Measurements from ENCODE around the gene TUBGCP2. TPM values are rescaled to one million over a fixed set of nuclear protein-coding genes. Genes with fewer than 3 reads are reported as not detected.

Gene TUBGCP2
- polyA plus RNA-seq, 3 donors: 25.9 to 78.6 (median 39.3) TPM

GRCh38 chr10:133237241-133237587 is 71.5 kb downstream of the TUBGCP2 start:
- no peak for TF ChIP-seq CTCF (IDR thresholded peaks at IDR 0.05)
- 8% methylated on average over 30 of the region's 32 CpGs for WGBS (ENCODE audit: insufficient coverage)

DNA sequence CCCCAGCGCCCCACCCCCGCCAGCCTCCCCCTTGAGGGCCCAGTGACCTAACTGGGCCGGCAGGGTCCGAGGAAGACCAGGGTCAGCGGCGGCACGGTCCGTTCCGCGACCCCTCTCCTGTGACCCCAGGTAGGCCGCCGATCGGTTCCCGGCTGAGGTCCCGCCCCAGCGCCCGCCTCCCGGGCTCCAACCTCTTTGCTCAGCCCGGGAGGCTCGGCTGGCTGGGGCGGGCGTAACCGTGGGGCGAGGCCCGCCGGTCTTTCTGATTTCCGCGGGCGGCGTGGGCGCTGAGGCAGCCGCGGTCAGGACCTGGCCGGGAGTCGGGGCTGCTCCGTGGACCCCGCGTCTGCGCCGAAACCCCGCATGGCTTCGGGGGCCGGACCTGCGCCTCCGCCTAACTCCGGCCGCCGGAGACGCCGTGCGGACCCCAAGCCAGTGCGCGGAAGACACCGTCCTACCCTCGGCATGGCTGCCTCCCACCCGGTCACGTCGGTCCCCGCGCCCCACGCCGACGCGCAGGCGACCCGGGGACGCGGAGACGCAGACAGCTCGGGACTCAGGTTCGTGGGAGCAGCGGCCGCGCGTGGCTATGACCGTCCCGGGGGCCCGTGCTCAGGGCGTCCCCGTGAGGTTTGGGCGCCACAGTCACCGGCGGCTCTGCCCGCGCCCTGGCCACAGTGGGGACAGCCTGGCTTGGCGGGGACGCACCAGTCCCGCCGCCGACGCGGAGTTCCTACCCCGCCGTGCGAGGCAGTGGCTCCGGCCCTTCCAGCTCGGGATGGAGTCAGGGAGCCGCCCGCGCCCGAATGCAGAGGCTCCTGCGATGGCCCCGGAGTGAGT is 72.1 kb downstream of the TUBGCP2 start:
- peak overlapping the region; percentile 74 for H3K4me2 ChIP-seq (replicated peaks; ENCODE audit: extremely low read depth, low read length, poor library complexity, severe bottlenecking)
- intact Hi-C loops (cut with micrococcal nuclease): loop anchor here (2.0 to 10.0 kb wide), 3 partner anchors 20 to 92 kb away; no protein-coding TSS in a partner anchor

More at GRCh38 chr10:133237241-133237587, 71.5 kb downstream of the TUBGCP2 start:
- Histone ChIP-seq H3K79me2 (ENCODE audit: insufficient read depth, low read length) (no peaks in the 10 kb centered on the region), H3K4me3 (replicated peaks in 1 of 3; ENCODE audit: low read depth in 2 of 3, low read length in 3 of 3) (peak overlapping the region; percentile 40 to 76 (median 55)), H3K9me3 (replicated peaks in 1 of 2; ENCODE audit: control insufficient read depth in 1 of 2, insufficient read depth in 1 of 2, low read length in 2 of 2) (peaks cover 0 to 3% of the 10 kb centered on the region in 2 donors), H4K20me1 (ENCODE audit: insufficient read depth, low read length) (peaks cover 6% of the 10 kb centered on the region), H2AFZ (ENCODE audit: insufficient read depth, low read depth, low read length, poor library complexity, severe bottlenecking) (peak overlapping the region; percentile 74), H3K4me1 (ENCODE audit: control insufficient read depth in 1 of 2, insufficient read depth in 2 of 2, low read length in 2 of 2) (peaks cover 64 to 69% of the 10 kb centered on the region in 2 donors), H3K27ac (ENCODE audit: low read depth in 1 of 2, low read length in 2 of 2) (no peak overlapping the region), H3K9ac (ENCODE audit: insufficient read depth, low read length, poor library complexity, severe bottlenecking) (peak overlapping the region; percentile 87), H3K4me2 (replicated peaks; ENCODE audit: extremely low read depth, low read length, poor library complexity, severe bottlenecking) (peak overlapping the region; percentile 74), H3K36me3 (replicated peaks in 1 of 2; ENCODE audit: control insufficient read depth in 1 of 2, insufficient read depth in 2 of 2, low read length in 2 of 2) (no peaks in the 10 kb centered on the region), H3K27me3 (ENCODE audit: control insufficient read depth in 2 of 2, insufficient read depth in 2 of 2, low read length in 2 of 2) (peaks cover 3 to 56% of the 10 kb centered on the region in 2 donors)
- no peak for DNase-seq
- H3K27me3 Mint-ChIP-seq (ENCODE audit: low read depth in 3 of 3): peaks cover 35 to 78% (median 57%) of the 10 kb centered on the region in 3 donors
- peaks cover 2 to 13% (median 9%) of the 10 kb centered on the region in 7 donors for H3K9me3 Mint-ChIP-seq
- H3K4me1 Mint-ChIP-seq: peaks cover 30% of the 10 kb centered on the region
- peak overlapping the region in 3 of 7 donors; percentile 57 to 71 (median 61) for H3K27ac Mint-ChIP-seq
- peak overlapping the region; percentile 73 to 79 for H3K4me3 Mint-ChIP-seq
- peaks cover 7 to 13% of the 10 kb centered on the region in 2 donors for H3K36me3 Mint-ChIP-seq
- intact Hi-C loops (cut with micrococcal nuclease): loop anchor here (2.0 to 10.0 kb wide), 3 partner anchors 20 to 92 kb away; no protein-coding TSS in a partner anchor

More for the DNA sequence above, 72.1 kb downstream of the TUBGCP2 start:
- H3K79me2 ChIP-seq (ENCODE audit: insufficient read depth, low read length): no peaks in the 10 kb centered on the region
- no peaks in the 10 kb centered on the region for H3K36me3 ChIP-seq (replicated peaks in 1 of 2; ENCODE audit: control insufficient read depth in 1 of 2, insufficient read depth in 2 of 2, low read length in 2 of 2)
- peaks cover 7 to 18% of the 10 kb centered on the region in 2 donors for H3K36me3 Mint-ChIP-seq
- H3K4me1 ChIP-seq (ENCODE audit: control insufficient read depth in 1 of 2, insufficient read depth in 2 of 2, low read length in 2 of 2): peaks cover 58 to 66% of the 10 kb centered on the region in 2 donors
- peak overlapping the region; percentile 89 to 92 for H3K27ac ChIP-seq (ENCODE audit: low read depth in 1 of 2, low read length in 2 of 2)
- WGBS (ENCODE audit: insufficient coverage): 1% methylated on average over 100 of the region's 103 CpGs
- peak in 1 of 3 donors; percentile 8 for DNase-seq
- H3K9me3 Mint-ChIP-seq: peaks cover 2 to 15% (median 9%) of the 10 kb centered on the region in 7 donors
- peaks cover 1% of the 10 kb centered on the region for H4K20me1 ChIP-seq (ENCODE audit: insufficient read depth, low read length)
- peaks cover 3 to 56% of the 10 kb centered on the region in 2 donors for H3K27me3 ChIP-seq (ENCODE audit: control insufficient read depth in 2 of 2, insufficient read depth in 2 of 2, low read length in 2 of 2)
- H3K9ac ChIP-seq (ENCODE audit: insufficient read depth, low read length, poor library complexity, severe bottlenecking): peak overlapping the region; percentile 87
- TF ChIP-seq CTCF (IDR thresholded peaks at IDR 0.05): no peak
- peaks cover 30% of the 10 kb centered on the region for H3K4me1 Mint-ChIP-seq
- peak overlapping the region; percentile 76 to 81 for H3K4me3 Mint-ChIP-seq
- peak overlapping the region; percentile 74 for H2AFZ ChIP-seq (ENCODE audit: insufficient read depth, low read depth, low read length, poor library complexity, severe bottlenecking)
- H3K27ac Mint-ChIP-seq: peak overlapping the region in 6 of 7 donors; percentile 88 to 97 (median 95)
- peaks cover 0 to 3% of the 10 kb centered on the region in 2 donors for H3K9me3 ChIP-seq (replicated peaks in 1 of 2; ENCODE audit: control insufficient read depth in 1 of 2, insufficient read depth in 1 of 2, low read length in 2 of 2)
- peaks cover 38 to 78% (median 58%) of the 10 kb centered on the region in 3 donors for H3K27me3 Mint-ChIP-seq (ENCODE audit: low read depth in 3 of 3)
- peak overlapping the region; percentile 40 to 76 (median 55) for H3K4me3 ChIP-seq (replicated peaks in 1 of 3; ENCODE audit: low read depth in 2 of 3, low read length in 3 of 3)

All from CD14-positive monocyte (primary cell).